Suppressor macrophage (primary cell): ENCODE results near the gene QRFP.

Source experiments
- DNase-seq, 4 experiments: peaks; one replicate each; pipeline ENCODE4 v3.0.0-alpha.2; 2020 to 2022

Gene QRFP

DNA sequence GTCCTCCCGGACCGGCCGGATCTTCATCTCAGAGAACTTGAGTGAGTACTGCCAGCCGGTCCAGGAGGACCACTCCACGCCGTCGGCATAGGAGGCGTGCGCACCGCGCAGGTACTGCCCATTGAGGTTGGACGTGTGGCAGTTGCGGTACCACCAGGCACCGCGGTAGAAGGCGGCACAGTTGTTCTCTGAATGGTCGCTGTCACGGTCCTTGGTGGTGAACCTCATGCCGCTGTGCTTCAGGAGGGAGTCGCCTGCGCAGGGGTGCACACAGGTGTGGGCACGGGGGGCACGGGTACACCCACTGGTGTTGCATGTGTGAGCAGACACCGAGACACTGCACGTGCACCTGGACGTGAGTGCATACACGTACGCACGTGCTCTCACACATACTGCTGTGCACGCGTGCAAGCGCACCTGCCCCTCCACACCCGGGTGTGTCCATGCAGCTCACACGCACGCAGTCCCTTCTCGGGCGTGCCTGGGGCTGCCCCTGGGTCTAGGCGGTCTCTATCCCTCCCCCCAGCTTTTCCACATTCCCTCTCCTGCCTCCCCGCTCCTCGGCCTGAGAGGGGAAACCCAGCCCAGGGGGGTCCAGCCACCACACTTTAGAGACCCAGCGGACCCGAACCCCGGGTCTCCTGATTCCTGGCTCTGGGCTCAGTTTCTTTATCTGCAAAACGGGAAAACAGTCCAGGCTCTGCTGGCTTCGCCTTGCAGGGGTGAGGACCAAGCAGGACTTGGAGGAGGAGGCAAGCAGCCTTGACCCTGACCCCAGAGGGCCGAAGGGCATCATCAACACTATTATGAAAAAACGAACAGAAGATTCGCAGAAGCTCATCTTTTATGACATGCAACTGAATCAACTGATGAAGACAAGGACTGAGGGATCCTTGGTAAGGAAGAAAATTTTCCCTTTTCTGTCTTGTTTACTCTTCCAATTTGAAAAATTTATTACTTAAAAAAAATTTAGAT, 7.7 kb upstream of the QRFP start:
- DNase-seq = no peak

DNA sequence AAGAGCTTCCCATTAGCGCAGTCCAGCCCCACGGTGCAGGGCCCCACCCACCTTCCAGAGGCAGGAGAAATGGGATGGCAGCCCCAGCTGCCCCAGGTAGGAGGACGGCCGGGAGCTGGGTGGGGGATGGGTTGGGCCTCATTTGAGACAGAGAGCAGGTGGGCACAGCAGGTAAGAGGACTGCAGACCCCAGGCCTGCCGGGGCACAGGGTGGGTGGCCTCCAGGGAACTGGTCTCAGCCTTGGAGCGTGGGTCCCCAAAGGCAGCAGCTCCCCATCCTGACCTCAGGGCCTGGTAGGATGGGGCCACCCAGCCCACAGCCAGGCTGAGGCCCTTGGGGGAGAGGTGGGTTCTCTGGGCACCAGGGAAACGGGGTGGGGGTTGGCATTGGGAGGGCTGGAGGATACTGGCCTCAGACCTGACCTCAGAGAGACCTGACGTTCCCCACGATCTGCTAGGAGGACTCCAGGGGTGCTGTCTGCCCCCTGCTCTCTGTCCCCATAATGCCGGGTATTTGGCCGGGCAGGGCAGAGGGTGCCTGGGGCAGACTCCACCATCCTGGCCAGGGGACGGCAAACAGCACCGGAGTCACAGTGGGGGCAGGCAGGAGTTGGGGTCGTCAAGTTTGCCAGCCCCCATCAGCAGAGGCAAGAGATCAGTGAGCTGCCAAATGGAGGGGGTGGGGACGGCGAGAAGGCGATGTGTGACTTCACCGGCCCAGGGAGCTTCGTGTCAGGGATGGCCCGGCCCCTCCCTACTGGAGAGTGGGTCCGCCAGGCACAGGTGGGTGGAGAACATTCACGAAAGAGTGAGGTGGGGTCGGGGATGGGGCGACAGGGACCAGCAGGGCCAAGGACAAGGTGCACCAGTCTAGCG, 6.8 kb upstream of the QRFP start:
- no peak for DNase-seq

DNA sequence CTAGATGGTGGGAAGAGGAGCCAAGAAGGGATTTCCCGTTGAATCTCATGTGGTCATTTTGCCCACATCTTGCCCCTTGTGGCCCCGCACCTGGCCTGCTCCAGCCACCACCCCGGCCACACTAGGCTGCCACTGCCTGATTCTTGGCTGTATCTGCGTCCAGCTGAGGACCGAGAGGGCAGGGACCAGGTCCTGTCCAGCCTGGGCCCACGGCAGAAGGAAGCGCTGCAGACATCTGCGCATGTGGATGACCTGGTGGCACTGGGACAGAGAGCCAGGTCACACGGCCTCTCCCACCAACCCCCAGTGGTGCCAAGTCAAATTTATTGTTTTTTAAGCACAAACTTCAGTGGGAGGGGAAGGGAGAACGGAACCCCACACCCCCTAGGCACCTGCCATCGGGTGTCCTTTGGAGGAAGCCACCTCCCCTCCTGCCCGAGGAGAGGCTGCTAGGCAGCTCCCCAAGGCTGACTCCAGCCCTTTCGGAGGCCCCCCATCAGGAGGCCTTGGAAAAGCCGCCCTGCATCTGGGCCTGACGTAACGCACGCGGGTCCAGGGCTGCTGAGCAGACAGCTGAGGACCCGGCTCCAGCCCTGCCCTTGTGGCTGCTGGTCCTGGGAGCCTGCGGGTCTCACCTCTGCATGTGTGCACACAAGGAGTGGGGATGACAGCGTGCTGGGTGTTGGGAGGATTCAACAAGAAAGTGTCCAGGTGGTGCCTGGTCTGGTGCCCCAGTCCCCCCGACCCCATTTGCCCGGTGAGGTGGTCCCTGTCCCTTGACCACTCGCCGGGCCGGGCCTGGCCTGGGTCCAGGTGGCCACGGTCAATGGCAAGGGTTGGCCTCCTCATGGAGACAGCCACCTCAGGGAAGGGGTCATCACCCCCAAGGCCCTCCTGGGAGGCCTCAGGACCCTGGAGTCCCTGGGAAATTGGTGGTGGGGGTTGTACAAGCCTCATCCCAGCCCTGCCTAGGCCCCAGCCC, 5.9 kb upstream of the QRFP start:
- DNase-seq = no peak

DNA sequence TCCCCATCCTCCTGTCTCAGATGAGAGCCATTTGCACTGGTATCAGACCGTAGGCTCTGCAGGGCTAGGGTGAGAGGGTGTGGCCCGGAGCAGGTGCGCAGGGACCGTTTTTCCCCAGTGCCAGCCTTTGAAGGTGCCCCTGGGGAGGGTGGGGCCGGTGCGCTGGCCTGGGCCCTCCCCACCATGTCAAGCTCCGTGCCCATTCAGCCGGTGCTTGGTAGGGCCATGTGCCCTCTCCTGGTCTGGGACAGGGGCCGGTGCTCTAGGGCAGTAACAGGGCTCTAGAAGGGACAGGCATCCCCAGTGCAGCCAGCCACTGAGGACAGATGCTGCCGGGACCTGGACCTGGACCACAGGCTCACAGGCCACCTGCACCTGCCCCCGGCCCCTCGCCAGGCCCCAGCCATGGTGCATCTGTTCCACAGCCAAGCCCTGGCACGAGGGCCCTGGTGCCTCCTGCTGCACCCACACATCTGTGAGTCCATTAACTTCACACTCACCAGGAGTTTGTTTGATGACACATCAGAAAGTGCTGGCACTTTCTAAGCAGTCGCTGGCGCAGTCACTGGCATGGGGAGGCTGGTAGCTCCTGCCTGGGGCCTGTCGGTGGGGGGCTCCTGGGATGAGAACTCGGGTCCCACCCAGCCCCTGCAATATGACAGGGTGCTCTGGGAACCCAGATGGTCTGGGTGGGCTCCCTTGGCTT, 5.0 kb upstream of the QRFP start:
- DNase-seq = no peak

DNA sequence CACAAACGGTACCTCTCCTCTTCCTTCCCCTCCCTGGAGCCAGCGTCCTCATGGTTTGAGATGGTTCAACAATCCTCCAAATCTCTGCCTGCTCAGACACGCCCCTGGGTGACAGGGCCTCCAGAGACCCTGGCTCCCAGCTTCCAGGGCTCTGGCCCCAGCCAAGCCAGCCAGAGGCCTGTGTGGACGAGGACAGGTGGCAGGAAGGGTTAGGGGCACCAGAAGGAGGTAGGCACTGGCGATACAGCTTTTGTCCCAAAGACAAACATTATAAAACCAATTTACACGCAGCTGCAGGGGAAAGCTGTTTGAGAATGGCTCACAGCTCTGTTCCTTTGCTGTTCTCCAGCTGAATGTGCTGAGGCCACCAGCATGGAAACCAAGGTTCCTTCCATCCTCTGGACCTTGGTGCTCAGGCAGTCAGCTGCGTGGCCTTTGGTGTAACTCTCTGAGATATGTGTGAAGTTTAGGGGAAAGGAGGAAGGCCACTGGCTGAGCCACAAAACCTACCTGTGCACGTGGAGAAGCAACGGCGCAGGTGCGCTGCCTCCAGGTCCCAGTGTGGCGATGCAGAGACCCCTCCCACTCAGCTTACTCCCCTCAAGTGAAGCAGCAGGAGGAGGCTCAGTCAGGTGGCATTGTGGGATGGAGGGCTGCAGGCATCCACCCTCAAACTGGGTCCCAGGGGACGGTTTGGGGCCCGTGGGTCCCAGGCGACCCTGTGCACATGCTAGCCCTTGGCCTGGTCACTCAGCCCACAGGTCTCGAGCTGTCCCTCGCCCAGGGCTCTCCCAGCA, 4.3 kb upstream of the QRFP start:
- no peak for DNase-seq

DNA sequence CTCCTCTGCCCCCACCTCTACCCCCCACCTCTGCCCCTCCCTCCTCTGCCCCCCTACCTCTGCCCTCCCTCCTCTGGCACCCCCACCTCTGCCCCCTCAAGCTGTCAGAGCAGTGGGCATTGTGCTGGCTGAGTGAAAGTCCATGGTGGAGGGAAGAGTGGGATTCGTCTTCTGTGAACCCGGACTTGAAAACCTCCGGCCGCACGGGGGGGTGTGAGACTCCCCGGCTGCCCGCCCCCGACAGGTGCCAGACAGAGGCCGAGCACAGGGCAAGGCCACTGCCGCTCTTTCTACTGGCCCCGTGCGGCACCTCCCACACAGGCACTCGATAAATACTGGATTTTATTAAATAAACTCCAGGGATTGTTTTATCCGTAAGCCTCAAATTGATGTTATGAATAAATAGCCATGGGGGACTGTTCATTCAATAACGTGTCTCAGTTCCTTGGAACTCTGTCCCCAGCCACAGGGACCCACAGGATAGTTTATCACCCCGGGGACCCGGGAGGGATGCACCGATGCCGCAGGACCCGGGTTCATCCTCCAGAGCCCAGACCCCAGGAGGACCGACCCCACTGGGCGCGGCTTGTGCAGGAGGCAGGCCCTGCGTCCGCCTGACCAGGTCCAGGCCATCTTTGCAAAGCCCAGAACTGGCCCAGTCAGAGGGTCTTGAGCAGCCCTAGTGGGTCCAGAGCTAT, 2.6 kb upstream of the QRFP start:
- no peak for DNase-seq

DNA sequence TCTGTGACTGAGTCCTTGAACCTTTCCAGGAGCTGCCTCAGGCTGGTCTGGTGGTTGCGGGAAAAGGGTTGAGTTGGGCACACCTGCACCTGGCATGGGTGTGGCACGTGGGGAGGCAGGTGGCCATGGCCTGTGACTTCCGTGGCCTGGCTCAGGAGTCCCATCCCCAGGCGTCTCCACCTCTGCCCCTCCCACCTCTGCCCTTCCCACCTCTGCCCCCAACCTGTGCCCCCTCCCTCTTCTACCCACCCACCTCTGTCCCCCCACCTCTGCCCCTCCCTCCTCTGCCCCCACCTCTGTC, 1.9 kb upstream of the QRFP start:
- DNase-seq = no peak

DNA sequence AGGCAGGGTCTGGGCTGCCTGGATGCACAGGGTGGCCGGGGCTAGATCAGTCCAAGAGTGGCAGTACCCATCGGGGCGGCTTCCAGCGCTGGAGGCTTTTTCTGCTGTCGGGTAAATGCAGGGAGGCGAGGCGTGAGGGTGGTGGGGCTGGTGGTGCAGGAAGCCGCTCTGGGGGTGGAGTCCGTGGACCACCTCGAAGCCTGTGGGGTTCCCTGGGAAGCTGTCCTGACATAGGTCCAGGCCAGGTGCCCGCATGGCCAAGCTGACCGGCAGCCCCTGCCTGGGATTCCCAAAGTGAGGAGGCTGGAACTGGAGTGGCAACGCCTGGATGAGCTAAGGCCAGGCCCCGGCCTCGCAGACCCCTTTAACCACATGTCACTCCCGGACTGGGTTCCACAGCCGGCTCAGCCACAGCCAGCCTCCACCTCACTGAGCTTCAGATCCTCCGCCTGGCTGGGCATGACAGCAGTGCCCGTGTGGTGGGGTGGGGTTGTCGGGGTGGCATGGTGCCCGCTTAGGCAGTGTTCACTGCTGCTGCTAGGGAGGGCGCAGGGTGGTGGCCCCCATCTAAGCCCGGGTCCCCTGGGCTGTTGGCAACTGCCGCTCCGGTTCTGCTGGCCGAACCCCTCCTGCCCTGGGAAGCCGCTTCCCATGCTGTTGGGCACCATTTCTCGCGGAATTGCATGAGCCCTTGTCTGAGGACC, 1.4 kb upstream of the QRFP start:
- DNase-seq = no peak

DNA sequence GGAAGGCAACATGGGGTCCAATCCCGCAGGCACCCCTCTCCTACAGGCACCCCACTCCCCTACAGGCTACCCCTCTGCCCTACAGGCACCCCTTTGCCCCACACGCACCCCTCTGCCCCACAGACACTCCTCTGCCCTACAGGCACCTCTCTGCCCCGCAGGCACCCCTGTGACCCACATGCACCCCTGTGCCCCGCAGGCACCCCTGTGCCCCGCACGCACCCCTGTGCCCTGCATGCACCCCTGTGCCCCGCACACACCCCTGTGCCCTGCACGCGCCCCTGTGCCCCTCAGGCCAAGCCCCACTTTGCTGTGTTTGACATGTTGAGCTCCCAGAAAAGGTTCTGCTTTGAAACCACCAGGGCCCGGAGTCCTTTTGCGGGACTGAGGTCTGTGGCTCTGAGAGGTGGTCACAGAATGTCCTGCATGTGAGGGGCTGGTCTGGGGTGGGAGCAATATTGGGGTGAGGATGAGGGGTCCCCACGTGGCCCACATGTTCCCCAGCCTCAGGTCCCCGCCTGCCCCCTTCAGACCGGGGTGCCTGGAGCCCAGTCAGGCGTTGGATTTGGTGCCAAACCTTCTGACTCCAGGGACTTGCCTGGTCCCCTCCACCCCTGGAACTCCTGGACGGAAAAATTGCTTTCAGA, 616 bp upstream of the QRFP start:
- no peak for DNase-seq

DNA sequence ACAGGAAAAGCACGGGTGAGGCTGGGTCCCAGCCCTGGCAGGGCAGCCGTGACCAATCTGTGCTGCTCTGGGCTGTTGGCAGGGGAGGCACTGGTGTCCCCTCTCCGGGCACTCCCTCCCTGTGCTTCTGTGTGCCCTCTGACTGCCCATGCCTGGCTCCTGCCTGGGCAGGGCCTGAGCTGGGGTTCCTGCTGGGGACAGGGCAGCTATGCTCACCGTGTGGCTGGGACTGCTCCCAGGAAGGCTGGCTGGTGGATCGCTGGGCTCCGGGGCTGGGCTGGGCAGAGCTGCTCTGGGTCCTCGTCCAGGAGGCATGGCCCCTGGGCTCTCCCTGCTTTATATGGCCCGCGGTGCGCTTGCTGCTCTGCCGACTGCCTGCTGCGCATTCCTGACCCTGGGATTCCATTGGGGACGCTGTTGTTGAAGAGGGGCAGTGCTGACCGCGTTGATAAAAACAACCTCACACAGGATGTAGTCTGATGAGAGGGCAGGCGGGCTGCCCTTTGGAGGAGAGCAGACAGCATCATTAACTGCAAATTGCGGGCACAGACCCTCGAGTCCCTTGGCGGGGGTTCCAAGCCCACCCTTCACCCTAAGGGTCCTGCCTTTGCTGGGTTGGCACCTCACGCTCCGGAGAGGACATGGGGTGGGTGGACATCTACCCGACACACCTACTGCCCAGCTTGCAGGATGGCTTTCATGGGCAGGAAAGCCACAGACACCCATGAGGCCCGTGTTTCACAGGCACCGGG, 955 bp downstream of the QRFP start:
- DNase-seq = no peak

DNA sequence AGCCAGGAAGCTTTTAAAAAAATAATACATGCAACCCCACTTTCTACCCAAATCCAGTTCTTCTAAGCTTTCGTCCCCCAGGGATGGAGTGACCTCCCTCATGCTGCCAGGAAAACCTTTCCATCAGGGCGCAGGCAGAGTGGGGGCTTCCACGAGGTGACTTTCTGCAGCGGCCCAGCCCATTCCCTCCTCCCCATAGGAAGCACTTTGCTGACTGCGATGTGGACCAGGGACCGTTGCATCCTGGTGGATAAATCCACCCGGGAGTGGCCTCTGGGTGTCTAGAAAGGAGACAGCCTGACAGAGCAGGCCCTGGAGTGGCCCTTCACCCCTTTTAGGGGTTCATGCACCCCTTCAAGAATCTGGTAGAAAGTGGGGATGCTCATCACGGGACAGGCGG, 1.6 kb downstream of the QRFP start:
- no peak for DNase-seq

DNA sequence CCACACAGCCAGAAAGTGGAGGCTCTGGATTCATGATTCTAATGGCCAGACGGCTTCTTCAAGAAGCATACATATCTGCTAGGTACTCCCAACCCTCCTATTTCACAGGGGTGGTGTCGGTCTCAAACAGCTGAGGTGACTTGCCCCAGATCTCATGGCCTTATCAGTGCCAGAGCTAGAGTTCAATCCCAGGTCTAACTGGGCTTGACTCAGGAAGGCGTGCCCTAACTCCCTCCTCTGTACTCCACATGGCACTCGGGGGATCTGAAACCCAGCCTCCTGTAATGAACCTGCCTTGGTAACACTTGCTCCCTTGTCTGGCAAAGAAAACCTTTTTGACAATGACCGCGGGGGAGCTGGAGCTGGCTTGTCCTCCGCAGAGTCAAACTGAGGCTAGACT, 2.1 kb downstream of the QRFP start:
- DNase-seq = no peak

DNA sequence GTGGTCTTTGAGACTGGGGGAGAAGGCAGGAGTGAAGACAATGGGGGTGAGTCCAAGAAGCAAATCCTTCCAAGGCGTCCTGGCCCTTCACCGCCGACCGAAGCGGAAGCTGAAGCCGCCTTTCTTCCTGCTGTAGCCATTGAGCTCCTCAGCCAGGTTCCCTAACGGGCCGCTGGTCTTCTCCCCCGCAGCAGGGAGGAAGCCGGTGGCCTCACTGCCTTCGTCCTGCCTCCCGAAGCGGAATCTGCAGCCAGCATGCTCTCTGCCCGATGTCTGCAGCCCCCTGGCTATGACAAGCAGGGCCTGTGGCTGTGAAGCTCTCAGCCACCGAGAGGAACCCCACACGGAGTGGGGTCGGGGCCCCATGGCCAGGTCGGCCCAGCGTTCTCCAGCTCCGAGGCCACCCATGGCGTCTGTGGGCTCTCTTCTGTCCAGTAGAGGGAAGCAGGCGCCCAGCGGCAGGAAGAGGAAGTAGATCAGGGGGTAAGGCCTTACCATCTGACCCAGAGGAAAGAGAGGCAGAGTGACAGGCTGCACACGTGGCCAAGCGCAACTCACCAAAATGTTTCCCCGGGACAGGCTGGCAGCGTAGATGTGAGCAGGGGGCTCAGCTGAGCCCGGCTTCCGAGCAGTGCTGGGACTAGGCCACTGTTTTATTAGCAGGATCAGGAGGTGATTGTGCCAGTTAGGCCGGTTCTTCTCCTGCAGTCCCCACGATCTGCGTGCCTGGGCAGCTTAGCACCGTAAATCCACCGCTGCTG, 3.1 kb downstream of the QRFP start:
- DNase-seq = peak; percentile 86 to 95 (median 92)

DNA sequence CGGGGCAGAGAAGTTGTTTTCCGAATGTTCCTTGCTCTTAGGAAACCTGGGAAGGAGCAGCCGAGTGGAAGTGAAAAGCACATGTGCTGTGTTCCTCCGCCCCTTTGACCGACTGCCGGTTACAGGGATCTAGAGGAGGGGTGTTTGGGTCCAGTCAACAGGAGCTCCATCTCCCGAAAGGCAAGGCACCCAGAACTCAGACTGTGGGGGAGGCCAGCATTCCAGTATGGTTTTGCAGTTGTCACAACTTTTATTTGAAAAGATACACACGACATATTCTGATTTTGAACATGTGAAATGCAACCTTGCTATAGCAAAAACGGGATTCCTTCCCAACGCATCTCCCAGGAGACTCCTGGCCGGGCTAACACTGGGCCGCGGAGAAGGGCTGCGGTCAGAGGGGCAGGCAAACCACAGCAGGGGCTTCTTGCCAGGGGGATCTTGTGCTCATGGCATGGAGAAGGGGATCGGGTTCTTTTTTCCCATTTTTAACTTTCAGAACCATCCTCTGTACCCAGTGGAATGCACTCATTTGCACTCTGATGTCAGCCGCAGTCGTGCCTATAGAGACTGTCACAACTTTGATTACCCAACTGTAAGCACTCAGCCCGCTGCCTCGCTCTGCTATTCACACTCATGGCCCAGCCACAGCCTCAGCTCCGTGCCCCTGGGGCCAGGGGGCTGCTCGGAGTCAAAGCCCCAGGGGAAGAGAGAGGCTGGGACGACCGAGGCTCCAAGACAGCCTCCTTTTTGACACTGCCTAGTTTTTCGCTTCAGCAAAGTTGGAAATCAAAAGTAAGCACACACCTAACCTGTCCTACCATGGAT, 3.9 kb downstream of the QRFP start:
- DNase-seq = peak in 3 of 4 experiments; percentile 11 to 13 (median 12)

DNA sequence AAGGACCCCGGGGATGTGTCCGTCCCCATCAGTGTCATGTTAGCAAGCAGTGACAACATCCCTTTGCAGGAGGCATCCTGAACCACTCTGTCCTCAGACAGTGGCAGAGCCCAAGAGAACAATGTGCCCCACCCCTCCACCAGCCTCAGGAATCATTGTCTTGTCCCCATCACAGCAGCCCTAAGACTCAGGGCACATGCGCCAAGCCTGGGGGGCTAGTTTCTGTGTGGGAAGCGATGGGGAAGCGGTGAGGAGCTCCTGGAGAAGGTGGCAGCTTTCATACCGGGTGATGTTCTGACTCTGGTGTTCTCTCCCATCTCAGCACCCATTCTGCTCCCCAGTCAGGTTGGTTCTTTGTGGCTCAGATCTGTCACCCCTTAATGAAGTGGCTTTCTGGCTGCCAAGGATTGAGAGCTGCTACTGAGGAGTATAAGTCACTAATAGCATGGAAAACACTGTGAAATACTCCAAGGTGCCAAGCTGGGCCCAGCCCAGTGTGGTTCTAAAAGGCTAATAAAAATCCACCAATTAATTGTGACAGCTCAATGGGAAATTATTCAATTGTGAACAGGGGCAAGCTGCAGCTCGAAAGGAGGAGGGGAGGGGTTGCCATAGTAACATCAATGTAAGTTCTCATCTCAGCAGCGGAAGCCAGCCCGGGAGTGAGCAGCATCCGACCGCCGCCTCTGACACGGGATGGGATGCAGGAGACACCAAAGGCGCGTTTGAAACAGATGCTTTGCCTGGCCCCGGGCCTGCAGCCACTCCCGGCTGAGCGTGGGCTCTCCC, 4.7 kb downstream of the QRFP start:
- DNase-seq = no peak
